K562 (cell line): ENCODE measurements around the gene PPP1R9A. TPM values are rescaled to one million over a fixed set of nuclear protein-coding genes. Genes with fewer than 3 reads are reported as not detected.

ENCODE experiments used
- ATAC-seq: fragments of 200-7000 bp; cut with Tn5 transposase; 3 replicates; pipeline ENCODE4 v1.9.1; 2020; ENCODE audit warnings: moderate library complexity
- BruUV-seq: library from RNA; stranded (reverse); fragments of 400-500 nt; replicated peaks from 2 replicates; lab custom pipeline; 2021; lab: Mats Ljungman, UMichigan
- CTCF ChIA-PET: fragments of 300-600 bp; formaldehyde crosslinking; extraction: SDS; loops from one replicate; lab custom pipeline; 2021; ENCODE audit warnings: low intra/inter-chr PET ratio; lab: Yijun Ruan, JAX
- POLR2A ChIA-PET: fragments of 300-600, 350-650 bp; sonication (Branson Sonifier 250); formaldehyde crosslinking; extraction: SDS; loops from one replicate; lab custom pipeline; 2021; ENCODE audit warnings: antibody characterized with exemption, inconsistent platforms; lab: Yijun Ruan, JAX
- DNase-seq, 4 experiments: peaks; one replicate each; pipeline versions ENCODE4 v3.0.0 to v3.0.0-alpha.2; 2011 to 2018; ENCODE audit warnings: low spot score in 3 of 4, mixed read lengths in 3 of 4; ENCODE audit errors: extremely low read depth in 1 of 4
- FAIRE-seq: peaks from 2 replicates; lab custom pipeline; 2011; peaks lifted over from hg19 to GRCh38; lab: Jason Lieb, UNC
- H2AFZ ChIP-seq: 2 replicates; pipeline ENCODE4 v1.6.0; 2011; ENCODE audit warnings: low read depth, low read length, control low read depth, inconsistent platforms
- H3K27ac ChIP-seq: fragments of 200-600 bp; 3 replicates; pipeline ENCODE4 v1.8.0; 2011; ENCODE audit warnings: low read depth, mild to moderate bottlenecking, control low read depth, inconsistent platforms, low read length, moderate library complexity, mixed read lengths; ENCODE audit errors: extremely low read depth
- H3K27me3 ChIP-seq, 2 experiments: fragments of 300-600 bp in 1 of 2; 2 replicates in 1 of 2; 3 replicates in 1 of 2; pipeline versions ENCODE4 v1.6.0 to v1.8.0; 2011; ENCODE audit warnings: inconsistent platforms in 2 of 2, low read length in 2 of 2, mild to moderate bottlenecking in 1 of 2, mixed read lengths in 1 of 2, moderate library complexity in 1 of 2; ENCODE audit not compliant: control insufficient read depth in 2 of 2, insufficient read depth in 2 of 2
- H3K36me3 ChIP-seq: fragments of 300-600 bp; 3 replicates; pipeline ENCODE4 v1.8.0; 2011; ENCODE audit warnings: mild to moderate bottlenecking, low read length, inconsistent platforms; ENCODE audit not compliant: control insufficient read depth, insufficient read depth
- H3K4me1 ChIP-seq, 2 experiments: fragments of 200-600 bp in 1 of 2; replicated peaks in 1 of 2; 2 replicates in 1 of 2; 3 replicates in 1 of 2; pipeline versions ENCODE4 v1.5.1 to v1.8.0; 2011; ENCODE audit warnings: inconsistent platforms in 2 of 2, low read length in 2 of 2, mild to moderate bottlenecking in 1 of 2, mixed read lengths in 1 of 2, moderate library complexity in 1 of 2; ENCODE audit not compliant: control insufficient read depth in 2 of 2, insufficient read depth in 2 of 2
- H3K4me2 ChIP-seq: 2 replicates; pipeline ENCODE4 v1.6.1; 2011; ENCODE audit warnings: low read length, control low read depth, inconsistent platforms, mixed read lengths; ENCODE audit not compliant: insufficient read depth
- H3K4me3 ChIP-seq: fragments of 200-600 bp; sonication (generic), shearing (Covaris generic); 2 replicates; pipeline ENCODE4 v1.5.1; 2016; ENCODE audit warnings: control low read depth, inconsistent platforms
- H3K79me2 ChIP-seq: fragments of 200-600 bp; 3 replicates; pipeline ENCODE4 v1.8.0; 2011; ENCODE audit warnings: low read length, inconsistent platforms; ENCODE audit not compliant: control insufficient read depth, insufficient read depth
- H3K9ac ChIP-seq, 2 experiments: 2 replicates each; pipeline versions ENCODE4 v1.6.0 to v1.6.1; 2011; ENCODE audit warnings: low read depth in 2 of 2, low read length in 2 of 2, control low read depth in 1 of 2, inconsistent platforms in 1 of 2, mild to moderate bottlenecking in 1 of 2, mixed read lengths in 1 of 2; ENCODE audit not compliant: insufficient read depth in 1 of 2
- H3K9me1 ChIP-seq: one replicate; pipeline ENCODE4 v1.6.0; 2011; ENCODE audit warnings: inconsistent platforms, mild to moderate bottlenecking, low read length, moderate library complexity; ENCODE audit not compliant: control insufficient read depth, insufficient read depth
- H3K9me3 ChIP-seq: replicated peaks from 2 replicates; pipeline ENCODE4 v1.5.1; 2011; ENCODE audit warnings: low read depth, low read length, inconsistent platforms; ENCODE audit not compliant: control insufficient read depth, insufficient read depth
- H4K20me1 ChIP-seq: replicated peaks from 2 replicates; pipeline ENCODE4 v1.6.1; 2011; ENCODE audit warnings: low read length, inconsistent platforms, mixed read lengths; ENCODE audit not compliant: control insufficient read depth, insufficient read depth
- BRF1 ChIP-seq: IDR thresholded peaks from 3 replicates; pipeline ENCODE4 v1.6.1; 2011; ENCODE audit warnings: borderline replicate concordance, mild to moderate bottlenecking; ENCODE audit not compliant: insufficient read length; ENCODE audit errors: extremely low read depth
- DMBX1 ChIP-seq: fragments of 250-450 bp; sonication (Bioruptor Pico); IDR thresholded peaks from 2 replicates; pipeline ENCODE4 v1.8.0; 2022; ENCODE audit warnings: inconsistent platforms, mild to moderate bottlenecking, moderate library complexity, borderline replicate concordance
- ERF ChIP-seq: fragments of 450-650 bp; formaldehyde crosslinking; IDR thresholded peaks from 2 replicates; pipeline ENCODE4 v1.4.0; 2020; ENCODE audit warnings: mild to moderate bottlenecking, mixed read lengths
- HDGF ChIP-seq: fragments of 450-650 bp; IDR thresholded peaks from 2 replicates; pipeline ENCODE4 v1.6.1; 2016
- NCOR1 ChIP-seq: fragments of 450-650 bp; IDR thresholded peaks from 2 replicates; pipeline ENCODE4 v1.6.1; 2016; ENCODE audit warnings: mild to moderate bottlenecking, moderate library complexity
- RBM25 ChIP-seq: fragments of 200-400 bp; formaldehyde crosslinking; IDR thresholded peaks from 2 replicates; pipeline ENCODE4 v1.6.1; 2018; ENCODE audit warnings: low read length, low read depth, moderate library complexity; ENCODE audit not compliant: severe bottlenecking
- RFX5 ChIP-seq: IDR thresholded peaks from 2 replicates; pipeline ENCODE4 v1.6.1; 2011; ENCODE audit warnings: low read depth, mild to moderate bottlenecking, improper control_type of control experiment, low read length
- ZC3H11A ChIP-seq: IDR thresholded peaks from 2 replicates; pipeline ENCODE4 v1.6.1; 2012; ENCODE audit warnings: low read depth, low read length, improper control_type of control experiment
- ZNF232 ChIP-seq: sonication (generic); formaldehyde crosslinking; IDR thresholded peaks from 2 replicates; pipeline ENCODE4 v1.8.0; 2022; ENCODE audit warnings: mild to moderate bottlenecking, missing genetic modification reagents
- WGBS: fragments of 100-300 bp; shearing (Covaris generic); methylation state at CpG from one replicate; pipeline ENCODE4 v1.1.6; 2016; ENCODE audit warnings: low coverage, mixed read lengths; ENCODE audit not compliant: insufficient coverage; ENCODE audit errors: missing lambda C conversion rate; 5-methylcytosine and 5-hydroxymethylcytosine counted together
- in situ Hi-C: fragments of 300-500 bp; cut with MboI; formaldehyde crosslinking; loops from 4 replicates; pipeline ENCODE4 v1.15.0; 2018; ENCODE audit warnings: inconsistent platforms, mixed read lengths
- intact Hi-C: fragments of 100-400 bp; cut with micrococcal nuclease; formaldehyde crosslinking; loops from 2 replicates; pipeline ENCODE4 v1.14.2; 2022
- polyA plus RNA-seq, 8 experiments: library from polyadenylated mRNA; depleted of rRNA in 4 of 8; stranded (reverse) in 5 of 8; unstranded in 3 of 8; fragments of >200 nt; fragmentation: Nextera tagmentation in 2 of 8; fragmentation: Illumina TruSeq in 1 of 8; extraction: Ambion mirVana in 2 of 8; extraction: Trizol in 1 of 8; gene quantifications; 2 replicates each; pipeline versions ENCODE4 v1.2.1 to v1.2.3, GENCODE V29; 2011 to 2014; ENCODE audit warnings: inconsistent platforms in 1 of 8, missing spikeins in 1 of 8
- total RNA-seq, 7 experiments: library from RNA; depleted of rRNA in 6 of 7; stranded (reverse); fragments of >200 nt in 6 of 7; fragmentation: Illumina TruSeq in 2 of 7; extraction: Trizol in 2 of 7; gene quantifications; 2 replicates each; pipeline versions ENCODE4 v1.2.1 to v1.2.3, GENCODE V29; 2011 to 2021; ENCODE audit warnings: low replicate concordance in 1 of 7
- TF ChIP-seq, protein P1 (sequence below): fragments of 250-450 bp; sonication (Bioruptor Pico); IDR thresholded peaks from 2 replicates; pipeline ENCODE4 v1.8.0; 2021; ENCODE audit warnings: moderate library complexity, mild to moderate bottlenecking, inconsistent platforms
- TF ChIP-seq, protein P2 (sequence below): fragments of 450-650 bp; IDR thresholded peaks from 2 replicates; pipeline ENCODE4 v1.6.1; 2017; ENCODE audit warnings: antibody characterized with exemption

Gene PPP1R9A
- total and polyA plus RNA-seq, 9 of the 15 experiments (the other 6 are each of a cell fraction or from before 2014, with no cell fraction given), result 0.24 TPM; not detected in 8

DNA sequence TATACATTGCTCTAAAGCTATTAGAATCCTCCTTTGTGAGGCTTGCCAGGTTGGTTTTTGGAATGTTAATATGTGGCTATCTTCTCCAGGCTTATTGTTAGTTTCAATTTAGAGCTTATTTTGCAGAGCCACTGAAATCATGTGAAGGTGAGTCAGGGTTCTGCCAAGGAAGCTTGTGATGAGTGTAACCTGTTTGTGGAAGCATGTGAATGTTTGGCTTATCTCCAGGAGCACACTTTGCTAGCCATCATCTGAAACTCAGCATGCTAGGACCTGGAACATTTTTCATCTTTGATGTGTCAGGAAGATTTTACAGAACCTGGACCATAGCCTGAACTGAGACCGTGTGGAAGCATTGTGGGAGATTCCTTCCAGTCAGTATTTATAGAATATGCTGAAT, 197.3 kb downstream of the PPP1R9A start:
- no TSS peak for BruUV-seq
- ChIA-PET CTCF (no interaction called here), POLR2A (no interaction called here)
- intact Hi-C loops, result no loop called here
- Histone ChIP-seq H2AFZ (no peak overlapping the region), H3K36me3 (no peaks in the 10 kb centered on the region), H3K9me1 (no peaks in the 10 kb centered on the region), H3K27ac (no peak overlapping the region), H3K4me2 (no peak overlapping the region), H3K4me1 (no peaks in the 10 kb centered on the region), H3K79me2 (no peaks in the 10 kb centered on the region), H3K27me3 (no peaks in the 10 kb centered on the region), H3K4me3 (no peak overlapping the region), H3K9me3 (no peaks in the 10 kb centered on the region; the same call in none of the 2 replicates), H3K9ac (no peak overlapping the region), H4K20me1 (no peaks in the 10 kb centered on the region)
- 6% methylated on average over 1 of the region's 1 CpG for WGBS
- ATAC-seq (no peak), FAIRE-seq (no peak), DNase-seq (no peak)
- TF ChIP-seq NCOR1 (no peak), RBM25 (no peak), HDGF (no peak), ZC3H11A (no peak), BRF1 (no peak), DMBX1 (CRISPR knock-in tag) (no peak), ERF (CRISPR knock-in tag) (no peak), ZNF232 (CRISPR knock-in tag) (no peak), RFX5 (no peak)
- TF ChIP-seq, protein P1, sequence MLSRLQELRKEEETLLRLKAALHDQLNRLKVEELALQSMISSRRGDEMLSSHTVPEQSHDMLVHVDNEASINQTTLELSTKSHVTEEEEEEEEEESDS (CRISPR knock-in tag), result no peak
- TF ChIP-seq, protein P2, sequence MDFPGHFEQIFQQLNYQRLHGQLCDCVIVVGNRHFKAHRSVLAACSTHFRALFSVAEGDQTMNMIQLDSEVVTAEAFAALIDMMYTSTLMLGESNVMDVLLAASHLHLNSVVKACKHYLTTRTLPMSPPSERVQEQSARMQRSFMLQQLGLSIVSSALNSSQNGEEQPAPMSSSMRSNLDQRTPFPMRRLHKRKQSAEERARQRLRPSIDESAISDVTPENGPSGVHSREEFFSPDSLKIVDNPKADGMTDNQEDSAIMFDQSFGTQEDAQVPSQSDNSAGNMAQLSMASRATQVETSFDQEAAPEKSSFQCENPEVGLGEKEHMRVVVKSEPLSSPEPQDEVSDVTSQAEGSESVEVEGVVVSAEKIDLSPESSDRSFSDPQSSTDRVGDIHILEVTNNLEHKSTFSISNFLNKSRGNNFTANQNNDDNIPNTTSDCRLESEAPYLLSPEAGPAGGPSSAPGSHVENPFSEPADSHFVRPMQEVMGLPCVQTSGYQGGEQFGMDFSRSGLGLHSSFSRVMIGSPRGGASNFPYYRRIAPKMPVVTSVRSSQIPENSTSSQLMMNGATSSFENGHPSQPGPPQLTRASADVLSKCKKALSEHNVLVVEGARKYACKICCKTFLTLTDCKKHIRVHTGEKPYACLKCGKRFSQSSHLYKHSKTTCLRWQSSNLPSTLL, result no peak
- in situ Hi-C loops, result no loop called here
